Motor neuron (in vitro differentiated cells): ENCODE measurements around the gene NOL12. TPM values are rescaled to one million over a fixed set of nuclear protein-coding genes. Genes with fewer than 3 reads are reported as not detected.
"Not testable (repeated sequence)": the region's sequence is repeated elsewhere in the genome, so short reads cannot be mapped to it uniquely, and the experiment has no call there.

Experiments used
- ATAC-seq, 8 experiments: fragments of 200-7000 bp; cut with Tn5 transposase; replicated peaks in 6 of 8; 2 replicates each; pipeline ENCODE4 v1.8.0; 2021; ENCODE audit warnings: mild to moderate bottlenecking in 8 of 8, moderate library complexity in 8 of 8
- H3K27ac ChIP-seq, 2 donors: fragments of 250-450 bp; sonication (Bioruptor Pico); 2 replicates each; pipeline ENCODE4 v1.9.0; 2021; ENCODE audit warnings: antibody characterized with exemption in 2 of 2, mild to moderate bottlenecking in 2 of 2, moderate library complexity in 1 of 2
- H3K4me1 ChIP-seq, 2 donors: fragments of 250-450 bp; sonication (Bioruptor Pico); replicated peaks in 1 of 2; 2 replicates each; pipeline ENCODE4 v1.6.1; 2021; ENCODE audit warnings: antibody characterized with exemption in 2 of 2, mild to moderate bottlenecking in 2 of 2, moderate library complexity in 1 of 2
- H3K4me3 ChIP-seq, 5 donors: fragments of 250-450 bp; sonication (Bioruptor Pico); 2 replicates each; pipeline ENCODE4 v1.9.0; 2021; ENCODE audit warnings: antibody characterized with exemption in 5 of 5, mild to moderate bottlenecking in 5 of 5, moderate library complexity in 4 of 5
- WGBS, 10 experiments: fragments of 450-650 bp; shearing (Covaris generic); methylation state at CpG; one replicate each; pipeline ENCODE4 v1.0.0; 2022; 5-methylcytosine and 5-hydroxymethylcytosine counted together
- in situ Hi-C, 9 experiments: fragments of 400-800 bp; cut with MboI; loops; one replicate each; pipeline ENCODE4 v1.15.0; 2021; ENCODE audit warnings: low sequenced_read_pairs in 9 of 9, low pct_unique_long_range_greater_than_20kb in 2 of 9; ENCODE audit not compliant: unreplicated experiment in 9 of 9
- total RNA-seq, 8 experiments: library from RNA; unstranded; fragments of 300-600 nt; gene quantifications; 2 replicates each; pipeline versions ENCODE4 v1.2.3 to v1.2.4, GENCODE V29; 2022

The NOL12 gene
- total RNA-seq, 8 experiments from 2014 or later = 16.4 to 41.8 (median 26.6) TPM

- 0 to 100% (median 80%) methylated on average over 1 to 10 of the region's 15 CpGs; no CpG with 5 or more reads in 1 of the 10 experiments for WGBS, 10 experiments
- Histone ChIP-seq H3K4me3 (peak overlapping the region in 4 of 5 donors; percentile 26 to 49 (median 42)), H3K4me1 (peaks cover 16 to 20% of the 10 kb centered on the region in 2 donors), H3K27ac (peak overlapping the region in 1 of 2 donors; percentile 63)
- in situ Hi-C loops = no loop called here
- no peak for ATAC-seq
Observed at GRCh38 chr22:37677493-37677974, 8.6 kb upstream of the NOL12 start.

DNA sequence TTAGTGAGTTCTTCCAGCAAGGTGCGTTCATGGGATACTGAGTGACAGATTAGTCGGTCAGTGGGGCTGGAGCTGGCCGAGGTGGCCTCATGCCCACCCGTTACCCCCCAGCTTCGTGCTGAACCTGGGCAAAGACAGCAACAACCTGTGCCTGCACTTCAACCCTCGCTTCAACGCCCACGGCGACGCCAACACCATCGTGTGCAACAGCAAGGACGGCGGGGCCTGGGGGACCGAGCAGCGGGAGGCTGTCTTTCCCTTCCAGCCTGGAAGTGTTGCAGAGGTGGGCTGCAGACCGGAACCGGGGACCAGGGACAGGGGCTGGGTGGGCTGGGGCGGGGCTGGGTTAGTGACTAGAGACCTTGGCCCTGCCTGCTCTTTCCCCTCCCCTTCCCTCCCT is 7.8 kb upstream of the NOL12 start:
- ATAC-seq = no peak

GRCh38 chr22:37679670-37680069 is 6.5 kb upstream of the NOL12 start:
- ATAC-seq = no peak
- Histone ChIP-seq H3K27ac (no peak overlapping the region), H3K4me1 (peaks cover 16 to 18% of the 10 kb centered on the region in 2 donors), H3K4me3 (no peak overlapping the region)
- WGBS, 10 experiments = 72 to 100% (median 91%) methylated on average over 1 to 6 of the region's 8 CpGs; no CpG with 5 or more reads in 3 of the 10 experiments
- in situ Hi-C loops = no loop called here

More for the DNA sequence above, 7.8 kb upstream of the NOL12 start:
- peaks cover 16 to 20% of the 10 kb centered on the region in 2 donors for H3K4me1 ChIP-seq
- 45 to 58% methylated on average over 2 to 4 of the region's 18 CpGs; no CpG with 5 or more reads in 8 of the 10 experiments for WGBS, 10 experiments
- no peak overlapping the region for H3K27ac ChIP-seq
- no peak overlapping the region for H3K4me3 ChIP-seq
- in situ Hi-C loops = no loop called here

DNA sequence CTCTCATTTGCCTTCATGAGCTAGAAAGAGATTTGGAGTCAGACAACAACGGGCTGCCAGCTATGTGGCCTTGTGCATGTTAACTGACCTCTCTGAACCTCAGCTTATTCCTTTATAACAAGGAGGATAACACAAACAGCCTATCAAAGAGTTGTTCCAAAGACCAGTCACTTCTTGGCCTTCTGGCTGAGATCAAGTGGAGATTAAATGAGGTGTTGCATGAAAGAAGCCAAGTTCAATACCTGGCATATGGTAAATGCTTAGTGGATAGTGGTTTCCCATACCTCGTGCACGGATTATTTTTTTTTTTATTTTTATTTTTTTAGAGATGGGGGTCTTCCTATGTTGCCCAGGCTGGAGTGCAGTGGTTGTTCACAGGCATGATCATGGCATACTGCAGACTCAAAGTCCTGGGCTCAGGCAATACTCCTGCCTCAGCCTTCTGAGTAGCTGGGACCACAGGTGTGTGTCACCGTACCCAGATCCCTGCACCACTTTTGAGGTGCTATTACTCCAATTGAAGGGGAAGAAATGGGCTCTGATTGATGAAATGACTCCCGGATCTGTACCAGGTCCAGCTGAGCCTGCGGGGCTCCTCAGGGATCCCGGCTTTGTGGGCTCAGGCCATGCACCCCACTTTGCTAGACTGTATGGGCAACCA is 5.8 kb upstream of the NOL12 start:
- no peak overlapping the region for H3K27ac ChIP-seq
- in situ Hi-C loops = no loop called here
- 45 to 89% (median 76%) methylated on average over 2 to 6 of the region's 7 CpGs; no CpG with 5 or more reads in 3 of the 10 experiments for WGBS, 10 experiments
- no peak for ATAC-seq
- no peak overlapping the region for H3K4me3 ChIP-seq
- H3K4me1 ChIP-seq = peaks cover 10 to 13% of the 10 kb centered on the region in 2 donors

DNA sequence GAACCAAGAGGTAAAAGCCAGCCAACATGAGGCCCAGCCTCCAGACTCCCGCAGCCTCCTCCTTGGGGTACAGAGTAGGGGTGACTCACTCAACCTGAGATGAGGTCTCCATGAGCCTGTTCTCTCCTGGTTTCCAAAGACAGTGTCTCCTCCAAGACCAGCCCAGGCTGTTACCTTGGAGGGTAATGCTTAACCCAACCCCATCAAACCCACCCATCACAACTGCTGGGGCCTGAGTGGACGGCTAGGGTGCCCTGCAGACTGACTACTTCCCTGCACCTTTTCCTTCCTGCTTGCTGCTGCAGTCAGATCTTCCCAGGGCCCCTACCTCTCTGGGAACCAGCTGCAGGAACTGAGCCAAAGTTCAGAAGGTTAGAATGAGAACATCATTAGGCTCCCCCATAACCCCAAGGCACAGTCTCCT is 5.1 kb upstream of the NOL12 start:
- 83 to 100% methylated on average over 1 of the region's 2 CpGs; no CpG with 5 or more reads in 8 of the 10 experiments for WGBS, 10 experiments
- ATAC-seq = no peak
- H3K4me1 ChIP-seq = peaks cover 8 to 10% of the 10 kb centered on the region in 2 donors
- no peak overlapping the region for H3K27ac ChIP-seq
- in situ Hi-C loops = no loop called here
- H3K4me3 ChIP-seq = no peak overlapping the region

DNA sequence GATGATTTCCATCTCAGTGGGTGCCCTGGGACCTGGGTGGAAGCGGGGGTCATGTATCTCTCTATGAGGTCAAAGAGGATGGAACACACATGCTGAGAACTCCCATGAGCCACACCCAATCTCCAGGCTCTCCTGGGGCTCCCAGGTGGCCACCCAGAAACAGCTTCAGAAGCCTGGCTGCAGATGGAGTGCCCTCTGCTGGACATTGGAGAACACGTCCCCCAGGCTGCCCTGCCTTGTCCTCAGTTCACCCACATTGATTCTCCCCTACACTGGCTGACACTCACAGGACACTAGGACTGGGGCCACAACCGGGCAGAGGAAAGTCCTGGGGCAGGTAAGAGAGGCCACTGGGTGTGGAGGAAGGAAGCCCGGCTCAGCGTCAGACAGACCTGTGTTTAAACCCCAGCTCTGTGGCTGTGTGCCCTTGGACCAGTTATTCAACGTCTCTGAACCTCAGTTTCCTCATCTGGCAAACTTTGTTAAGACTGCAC is 4.5 kb upstream of the NOL12 start:
- in situ Hi-C loops = no loop called here
- Histone ChIP-seq H3K4me1 (peaks cover 5 to 7% of the 10 kb centered on the region in 2 donors), H3K4me3 (no peak overlapping the region), H3K27ac (no peak overlapping the region)
- 13 to 40% (median 20%) methylated on average over 1 to 5 of the region's 6 CpGs; no CpG with 5 or more reads in 5 of the 10 experiments for WGBS, 10 experiments
- ATAC-seq = peak in 3 of 8 experiments; percentile 16 to 48 (median 16)

- no peak overlapping the region for H3K4me3 ChIP-seq
- in situ Hi-C loops = no loop called here
- H3K27ac ChIP-seq = no peak overlapping the region
- 28 to 100% (median 85%) methylated on average over 1 to 10 of the region's 16 CpGs for WGBS, 10 experiments
- H3K4me1 ChIP-seq = peaks cover 2 to 5% of the 10 kb centered on the region in 2 donors
- no peak for ATAC-seq
Observed at GRCh38 chr22:37684803-37685615, 1.1 kb upstream of the NOL12 start.

- ATAC-seq = no peak
- Histone ChIP-seq H3K4me1 (peaks cover 4 to 5% of the 10 kb centered on the region in 2 donors), H3K4me3 (no peak overlapping the region), H3K27ac (no peak overlapping the region)
- 100% methylated on average over 2 of the region's 7 CpGs; no CpG with 5 or more reads in 9 of the 10 experiments for WGBS, 10 experiments
- in situ Hi-C loops = no loop called here
Observed at GRCh38 chr22:37690407-37690806, 4.3 kb downstream of the NOL12 start.

GRCh38 chr22:37690901-37691504 is 4.9 kb downstream of the NOL12 start:
- WGBS, 10 experiments = 80 to 89% (median 80%) methylated on average over 1 to 5 of the region's 18 CpGs; no CpG with 5 or more reads in 7 of the 10 experiments

DNA sequence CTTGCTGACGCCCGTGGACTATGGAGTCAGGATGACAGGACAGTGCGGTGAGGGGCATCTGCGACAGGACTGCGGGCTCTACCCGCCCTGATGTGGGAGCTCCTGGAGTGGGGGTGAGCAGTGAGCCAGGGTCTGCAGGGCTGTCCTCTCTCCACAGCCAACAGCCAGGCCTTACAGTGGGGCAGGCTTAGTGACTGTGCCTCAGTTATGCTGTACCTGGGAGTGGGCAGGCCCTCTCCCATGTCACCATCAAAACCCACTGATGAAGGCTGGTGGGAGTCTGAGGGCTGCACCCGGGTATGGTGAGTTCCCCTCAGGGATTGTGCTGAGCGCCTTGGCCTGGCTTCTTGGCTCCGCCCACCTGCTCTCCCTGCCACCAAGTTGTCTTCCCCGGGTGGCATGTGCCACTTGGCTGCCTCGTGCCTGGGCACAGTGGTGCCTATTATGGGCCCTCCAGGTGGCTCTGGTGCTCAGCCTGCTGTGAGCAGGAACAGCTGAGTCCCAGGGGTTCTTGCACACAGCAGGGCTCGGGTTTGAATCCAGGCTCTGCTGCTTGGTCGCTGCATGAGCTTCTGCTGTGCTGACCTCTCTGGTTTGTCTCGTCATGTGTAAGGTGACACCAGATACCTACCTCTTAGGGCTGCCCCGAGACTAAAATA is 6.6 kb downstream of the NOL12 start:
- Histone ChIP-seq H3K27ac (no peak overlapping the region), H3K4me1 (peaks cover 14 to 17% of the 10 kb centered on the region in 2 donors), H3K4me3 (no peak overlapping the region)
- no peak for ATAC-seq
- WGBS, 10 experiments = 20 to 100% (median 89%) methylated on average over 1 to 10 of the region's 15 CpGs; no CpG with 5 or more reads in 1 of the 10 experiments
- in situ Hi-C loops = no loop called here

More at GRCh38 chr22:37690901-37691504, 4.9 kb downstream of the NOL12 start:
- no peak overlapping the region for H3K27ac ChIP-seq
- no peak overlapping the region for H3K4me3 ChIP-seq
- peaks cover 9% of the 10 kb centered on the region in 2 donors for H3K4me1 ChIP-seq
- no peak for ATAC-seq
- in situ Hi-C loops = no loop called here

DNA sequence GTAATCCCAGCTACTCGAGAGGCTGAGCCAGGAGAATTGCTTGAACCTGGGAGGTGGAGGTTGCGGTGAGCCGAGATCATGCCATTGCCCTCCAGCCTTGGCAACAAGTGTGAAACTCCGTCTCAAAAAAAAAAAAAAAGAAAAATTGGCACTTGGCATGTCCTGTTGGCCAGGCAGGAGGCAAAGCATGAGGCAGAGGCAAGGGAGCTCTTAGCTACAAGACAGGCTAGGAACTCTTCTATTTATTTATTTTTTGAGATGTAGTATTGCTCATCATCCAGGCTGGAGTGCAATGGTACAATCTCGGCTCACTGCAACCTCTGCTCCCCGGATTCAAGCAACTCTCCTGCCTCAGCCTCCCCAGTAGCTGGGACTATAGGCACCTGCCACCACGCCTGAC is 8.0 kb downstream of the NOL12 start:
- H3K4me1 ChIP-seq = peaks cover 16 to 20% of the 10 kb centered on the region in 2 donors
- in situ Hi-C loops, H3K27ac ChIP-seq, ATAC-seq, H3K4me3 ChIP-seq: not testable (repeated sequence)
- WGBS, 10 experiments = 84 to 100% (median 94%) methylated on average over 1 to 6 of the region's 7 CpGs; no CpG with 5 or more reads in 3 of the 10 experiments

DNA sequence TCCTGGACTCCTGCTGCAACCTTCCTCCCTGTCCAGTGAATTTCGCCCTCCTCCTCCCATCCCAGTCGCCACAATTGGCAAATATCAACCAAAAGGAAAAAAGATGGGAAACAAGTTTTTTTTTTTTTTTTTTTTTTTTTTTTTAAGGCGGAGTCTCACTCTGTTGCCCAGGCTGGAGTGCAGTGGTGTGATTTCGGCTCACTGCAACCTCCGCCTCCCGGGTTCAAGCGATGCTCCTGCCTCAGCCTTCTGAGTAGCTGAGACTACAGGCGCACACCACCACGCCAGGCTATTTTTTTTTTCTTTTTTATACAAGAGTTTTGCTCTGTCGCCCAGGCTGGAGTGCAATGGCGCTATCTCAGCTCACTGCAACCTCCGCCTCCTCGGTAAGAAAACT is 10.1 kb downstream of the NOL12 start:
- WGBS, 10 experiments = 0 to 55% (median 28%) methylated on average over 1 to 8 of the region's 13 CpGs; no CpG with 5 or more reads in 1 of the 10 experiments
- ATAC-seq = peak in 1 of 8 experiments; percentile 32
- in situ Hi-C loops = not testable (repeated sequence)
- Histone ChIP-seq H3K4me3 (peak overlapping the region; percentile 11 to 38 (median 29)), H3K4me1 (peaks cover 16 to 20% of the 10 kb centered on the region in 2 donors), H3K27ac (peak overlapping the region; percentile 30 to 54)
